K562 (cell line): ENCODE data around the gene UBA3. TPM values are rescaled to one million over a fixed set of nuclear protein-coding genes. Genes with fewer than 3 reads are reported as not detected.

Source experiments
- ATAC-seq: fragments of 200-7000 bp; cut with Tn5 transposase; 3 replicates; pipeline ENCODE4 v1.9.1; 2020; ENCODE audit warnings: moderate library complexity
- BruUV-seq: library from RNA; stranded (reverse); fragments of 400-500 nt; replicated peaks from 2 replicates; lab custom pipeline; 2021; lab: Mats Ljungman, UMichigan
- CTCF ChIA-PET: fragments of 300-600 bp; formaldehyde crosslinking; extraction: SDS; loops from one replicate; lab custom pipeline; 2021; ENCODE audit warnings: low intra/inter-chr PET ratio; lab: Yijun Ruan, JAX
- POLR2A ChIA-PET: fragments of 300-600, 350-650 bp; sonication (Branson Sonifier 250); formaldehyde crosslinking; extraction: SDS; loops from one replicate; lab custom pipeline; 2021; ENCODE audit warnings: antibody characterized with exemption, inconsistent platforms; lab: Yijun Ruan, JAX
- DNase-seq, 4 experiments: peaks; one replicate each; pipeline versions ENCODE4 v3.0.0 to v3.0.0-alpha.2; 2011 to 2018; ENCODE audit warnings: low spot score in 3 of 4, mixed read lengths in 3 of 4; ENCODE audit errors: extremely low read depth in 1 of 4
- FAIRE-seq: peaks from 2 replicates; lab custom pipeline; 2011; peaks lifted over from hg19 to GRCh38; lab: Jason Lieb, UNC
- H2AFZ ChIP-seq: 2 replicates; pipeline ENCODE4 v1.6.0; 2011; ENCODE audit warnings: low read depth, low read length, control low read depth, inconsistent platforms
- H3K27ac ChIP-seq: fragments of 200-600 bp; 3 replicates; pipeline ENCODE4 v1.8.0; 2011; ENCODE audit warnings: low read depth, mild to moderate bottlenecking, control low read depth, inconsistent platforms, low read length, moderate library complexity, mixed read lengths; ENCODE audit errors: extremely low read depth
- H3K27me3 ChIP-seq, 2 experiments: fragments of 300-600 bp in 1 of 2; 2 replicates in 1 of 2; 3 replicates in 1 of 2; pipeline versions ENCODE4 v1.6.0 to v1.8.0; 2011; ENCODE audit warnings: inconsistent platforms in 2 of 2, low read length in 2 of 2, mild to moderate bottlenecking in 1 of 2, mixed read lengths in 1 of 2, moderate library complexity in 1 of 2; ENCODE audit not compliant: control insufficient read depth in 2 of 2, insufficient read depth in 2 of 2
- H3K36me3 ChIP-seq: fragments of 300-600 bp; 3 replicates; pipeline ENCODE4 v1.8.0; 2011; ENCODE audit warnings: mild to moderate bottlenecking, low read length, inconsistent platforms; ENCODE audit not compliant: control insufficient read depth, insufficient read depth
- H3K4me1 ChIP-seq, 2 experiments: fragments of 200-600 bp in 1 of 2; replicated peaks in 1 of 2; 2 replicates in 1 of 2; 3 replicates in 1 of 2; pipeline versions ENCODE4 v1.5.1 to v1.8.0; 2011; ENCODE audit warnings: inconsistent platforms in 2 of 2, low read length in 2 of 2, mild to moderate bottlenecking in 1 of 2, mixed read lengths in 1 of 2, moderate library complexity in 1 of 2; ENCODE audit not compliant: control insufficient read depth in 2 of 2, insufficient read depth in 2 of 2
- H3K4me2 ChIP-seq: 2 replicates; pipeline ENCODE4 v1.6.1; 2011; ENCODE audit warnings: low read length, control low read depth, inconsistent platforms, mixed read lengths; ENCODE audit not compliant: insufficient read depth
- H3K4me3 ChIP-seq: fragments of 200-600 bp; sonication (generic), shearing (Covaris generic); 2 replicates; pipeline ENCODE4 v1.5.1; 2016; ENCODE audit warnings: control low read depth, inconsistent platforms
- H3K79me2 ChIP-seq: fragments of 200-600 bp; 3 replicates; pipeline ENCODE4 v1.8.0; 2011; ENCODE audit warnings: low read length, inconsistent platforms; ENCODE audit not compliant: control insufficient read depth, insufficient read depth
- H3K9ac ChIP-seq, 2 experiments: 2 replicates each; pipeline versions ENCODE4 v1.6.0 to v1.6.1; 2011; ENCODE audit warnings: low read depth in 2 of 2, low read length in 2 of 2, control low read depth in 1 of 2, inconsistent platforms in 1 of 2, mild to moderate bottlenecking in 1 of 2, mixed read lengths in 1 of 2; ENCODE audit not compliant: insufficient read depth in 1 of 2
- H3K9me1 ChIP-seq: one replicate; pipeline ENCODE4 v1.6.0; 2011; ENCODE audit warnings: inconsistent platforms, mild to moderate bottlenecking, low read length, moderate library complexity; ENCODE audit not compliant: control insufficient read depth, insufficient read depth
- H3K9me3 ChIP-seq: replicated peaks from 2 replicates; pipeline ENCODE4 v1.5.1; 2011; ENCODE audit warnings: low read depth, low read length, inconsistent platforms; ENCODE audit not compliant: control insufficient read depth, insufficient read depth
- H4K20me1 ChIP-seq: replicated peaks from 2 replicates; pipeline ENCODE4 v1.6.1; 2011; ENCODE audit warnings: low read length, inconsistent platforms, mixed read lengths; ENCODE audit not compliant: control insufficient read depth, insufficient read depth
- SMAD2 ChIP-seq: fragments of 150-350 bp; IDR thresholded peaks from 2 replicates; pipeline ENCODE4 v1.6.1; 2014; ENCODE audit warnings: low read depth, mild to moderate bottlenecking, low read length
- WGBS: fragments of 100-300 bp; shearing (Covaris generic); methylation state at CpG from one replicate; pipeline ENCODE4 v1.1.6; 2016; ENCODE audit warnings: low coverage, mixed read lengths; ENCODE audit not compliant: insufficient coverage; ENCODE audit errors: missing lambda C conversion rate; 5-methylcytosine and 5-hydroxymethylcytosine counted together
- in situ Hi-C: fragments of 300-500 bp; cut with MboI; formaldehyde crosslinking; loops from 4 replicates; pipeline ENCODE4 v1.15.0; 2018; ENCODE audit warnings: inconsistent platforms, mixed read lengths
- intact Hi-C: fragments of 100-400 bp; cut with micrococcal nuclease; formaldehyde crosslinking; loops from 2 replicates; pipeline ENCODE4 v1.14.2; 2022
- polyA plus RNA-seq, 8 experiments: library from polyadenylated mRNA; depleted of rRNA in 4 of 8; stranded (reverse) in 5 of 8; unstranded in 3 of 8; fragments of >200 nt; fragmentation: Nextera tagmentation in 2 of 8; fragmentation: Illumina TruSeq in 1 of 8; extraction: Ambion mirVana in 2 of 8; extraction: Trizol in 1 of 8; gene quantifications; 2 replicates each; pipeline versions ENCODE4 v1.2.1 to v1.2.3, GENCODE V29; 2011 to 2014; ENCODE audit warnings: inconsistent platforms in 1 of 8, missing spikeins in 1 of 8
- total RNA-seq, 7 experiments: library from RNA; depleted of rRNA in 6 of 7; stranded (reverse); fragments of >200 nt in 6 of 7; fragmentation: Illumina TruSeq in 2 of 7; extraction: Trizol in 2 of 7; gene quantifications; 2 replicates each; pipeline versions ENCODE4 v1.2.1 to v1.2.3, GENCODE V29; 2011 to 2021; ENCODE audit warnings: low replicate concordance in 1 of 7
- TF ChIP-seq, protein P1 (sequence below), 2 experiments: fragments of 450-650 bp; IDR thresholded peaks; 2 replicates each; pipeline ENCODE4 v1.6.1; 2016

Gene UBA3
- total and polyA plus RNA-seq, 9 of the 15 experiments (the other 6 are each of a cell fraction or from before 2014, with no cell fraction given) = 23.2 to 80.0 (median 38.6) TPM

GRCh38 chr3:69012100-69012799 lies 67.9 kb downstream of the UBA3 start:
- H3K27me3 ChIP-seq = no peaks in the 10 kb centered on the region
- peaks cover 11 to 17% of the 10 kb centered on the region in 2 experiments for H3K4me1 ChIP-seq
- no peaks in the 10 kb centered on the region for H4K20me1 ChIP-seq
- peaks cover 18% of the 10 kb centered on the region for H3K79me2 ChIP-seq
- POLR2A ChIA-PET = interaction anchor here (0.7 kb wide), 2 partner anchors 9 to 17 kb away, joined by 3 read pairs; no protein-coding TSS in a partner anchor
- CTCF ChIA-PET = no interaction called here
- peak overlapping the region; percentile 79 for H3K4me3 ChIP-seq
- FAIRE-seq (no peak), ATAC-seq (no peak), DNase-seq (no peak)
- in situ Hi-C loops = no loop called here
- intact Hi-C loops = loop anchor here (2.0 kb wide), 1 partner anchor 73 kb away; the partner anchor contains the start of gene ARL6IP5
- no peaks in the 10 kb centered on the region for H3K9me1 ChIP-seq
- no peak for TF ChIP-seq SMAD2
- TF ChIP-seq, protein P1, sequence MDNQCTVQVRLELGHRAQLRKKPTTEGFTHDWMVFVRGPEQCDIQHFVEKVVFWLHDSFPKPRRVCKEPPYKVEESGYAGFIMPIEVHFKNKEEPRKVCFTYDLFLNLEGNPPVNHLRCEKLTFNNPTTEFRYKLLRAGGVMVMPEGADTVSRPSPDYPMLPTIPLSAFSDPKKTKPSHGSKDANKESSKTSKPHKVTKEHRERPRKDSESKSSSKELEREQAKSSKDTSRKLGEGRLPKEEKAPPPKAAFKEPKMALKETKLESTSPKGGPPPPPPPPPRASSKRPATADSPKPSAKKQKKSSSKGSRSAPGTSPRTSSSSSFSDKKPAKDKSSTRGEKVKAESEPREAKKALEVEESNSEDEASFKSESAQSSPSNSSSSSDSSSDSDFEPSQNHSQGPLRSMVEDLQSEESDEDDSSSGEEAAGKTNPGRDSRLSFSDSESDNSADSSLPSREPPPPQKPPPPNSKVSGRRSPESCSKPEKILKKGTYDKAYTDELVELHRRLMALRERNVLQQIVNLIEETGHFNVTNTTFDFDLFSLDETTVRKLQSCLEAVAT (IDR thresholded peaks at IDR 0.05) = peak in 1 of 2 experiments; percentile 66; a peak in 2 of 4 replicates
- H2AFZ ChIP-seq = peak overlapping the region; percentile 94
- peak overlapping the region; percentile 86 to 94; a peak in 3 of 4 replicates for H3K9ac ChIP-seq
- no peak overlapping the region for H3K27ac ChIP-seq
- 72% methylated on average over 20 of the region's 22 CpGs for WGBS
- H3K9me3 ChIP-seq = no peaks in the 10 kb centered on the region
- BruUV-seq = no TSS peak
- peaks cover 34% of the 10 kb centered on the region; the same call in 2 of the 3 replicates for H3K36me3 ChIP-seq
- peak overlapping the region; percentile 83 for H3K4me2 ChIP-seq
